Small intestine (tissue), 7 donors: Measurements from ENCODE around the gene GJE1. TPM values are rescaled to one million over a fixed set of nuclear protein-coding genes. Genes with fewer than 3 reads are reported as not detected.

Source experiments
- DNase-seq, 2 donors: peaks; one replicate each; pipeline versions ENCODE4 v3.0.0 to v3.0.0-alpha.2; 2013
- FAIRE-seq: peaks from 2 replicates; lab custom pipeline; 2012; peaks lifted over from hg19 to GRCh38; lab: Jason Lieb, UNC
- H3K27ac ChIP-seq, 3 donors: one replicate each; pipeline ENCODE4 v1.5.1; 2013; ENCODE audit warnings: low read length in 2 of 3, mild to moderate bottlenecking in 2 of 3, control low read depth in 1 of 3, inconsistent platforms in 1 of 3, low read depth in 1 of 3, moderate library complexity in 1 of 3
- H3K27me3 ChIP-seq, 3 donors: one replicate each; pipeline ENCODE4 v1.6.1; 2013; ENCODE audit warnings: low read length in 3 of 3, inconsistent platforms in 1 of 3; ENCODE audit not compliant: control insufficient read depth in 3 of 3, insufficient read depth in 3 of 3
- H3K36me3 ChIP-seq, 3 donors: one replicate each; pipeline ENCODE4 v1.6.1; 2013; ENCODE audit warnings: low read length in 3 of 3, inconsistent platforms in 1 of 3, low read depth in 1 of 3, mild to moderate bottlenecking in 1 of 3, moderate library complexity in 1 of 3; ENCODE audit not compliant: control insufficient read depth in 3 of 3, insufficient read depth in 2 of 3
- H3K4me1 ChIP-seq, 3 donors: one replicate each; pipeline ENCODE4 v1.6.1; 2013; ENCODE audit warnings: low read length in 2 of 3, inconsistent platforms in 1 of 3, low read depth in 1 of 3, mild to moderate bottlenecking in 1 of 3, moderate library complexity in 1 of 3; ENCODE audit not compliant: control insufficient read depth in 3 of 3, insufficient read depth in 2 of 3
- H3K4me3 ChIP-seq, 3 donors: one replicate each; pipeline ENCODE4 v1.5.1; 2013; ENCODE audit warnings: low read length in 3 of 3, control low read depth in 1 of 3, inconsistent platforms in 1 of 3, low read depth in 1 of 3, mild to moderate bottlenecking in 1 of 3, moderate library complexity in 1 of 3
- H3K9me3 ChIP-seq, 2 donors: one replicate each; pipeline ENCODE4 v1.6.1; 2013; ENCODE audit warnings: low read depth in 1 of 2, low read length in 1 of 2; ENCODE audit not compliant: control insufficient read depth in 2 of 2, insufficient read depth in 1 of 2
- WGBS, 3 donors: extraction: QIAGEN DNeasy Blood & Tissue Kit; methylation state at CpG; one replicate each; pipeline ENCODE4 v1.1.7; 2013; 5-methylcytosine and 5-hydroxymethylcytosine counted together
- polyA plus RNA-seq, 4 donors: library from polyadenylated mRNA; stranded (reverse) in 3 of 4; unstranded in 1 of 4; fragments of 200-250 nt in 3 of 4; fragments of 120-200 nt in 1 of 4; gene quantifications; one replicate each; pipeline versions ENCODE4 v1.2.1 to v1.2.3, GENCODE V29; 2013
- donor health status: healthy with polysubstance abuse.
- donor health status: control.
- donor health status: control.
- donor health status: Bipolar disorder and iron deficiency.
- donor health status: healthy.

The GJE1 gene
- polyA plus RNA-seq, 4 donors: not detected

DNA sequence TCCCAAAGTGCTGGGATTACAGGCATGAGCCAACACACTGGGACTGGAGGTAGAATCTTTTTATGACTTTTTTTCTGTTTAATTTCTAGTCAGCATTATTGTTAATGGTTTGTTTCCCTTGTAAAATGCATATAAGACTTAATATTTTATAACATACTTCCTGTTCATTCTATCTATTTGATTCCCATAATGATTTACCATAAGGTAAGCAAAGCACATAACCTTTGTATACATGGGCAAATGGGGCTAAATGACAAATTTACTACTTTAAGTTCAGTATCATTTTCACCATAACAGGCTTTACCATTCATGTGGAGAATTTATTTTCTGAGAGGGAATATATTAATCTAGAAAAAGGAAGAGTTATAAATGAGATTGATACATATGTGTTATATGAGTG lies 38.6 kb downstream of the GJE1 start:
- Histone ChIP-seq H3K27me3 (no peaks in the 10 kb centered on the region), H3K27ac (no peak overlapping the region), H3K36me3 (peaks cover 0 to 23% (median 14%) of the 10 kb centered on the region in 3 donors), H3K4me3 (no peak overlapping the region), H3K4me1 (no peaks in the 10 kb centered on the region), H3K9me3 (no peaks in the 10 kb centered on the region)
- peak; percentile 36 for FAIRE-seq
- DNase-seq: peak; percentile 9 to 26

DNA sequence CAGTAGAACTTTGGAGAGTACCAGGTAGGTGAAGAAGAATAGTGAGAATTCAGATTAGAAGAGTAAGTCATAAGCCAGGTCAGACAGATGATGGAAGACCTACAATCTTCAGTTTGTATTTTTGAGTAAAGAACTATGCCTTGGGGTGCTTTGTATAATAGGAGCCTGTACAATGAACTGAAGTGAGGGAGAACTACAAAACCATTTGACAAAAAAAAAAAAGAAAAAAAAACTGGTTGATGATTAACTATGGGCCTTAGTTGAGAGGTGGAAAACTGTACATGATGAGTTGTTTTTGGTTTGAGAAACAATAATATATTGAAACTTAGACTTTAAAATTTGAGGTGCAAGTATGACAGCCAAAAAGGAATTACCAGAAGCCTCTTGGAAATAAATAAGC lies 40.0 kb downstream of the GJE1 start:
- no peak for FAIRE-seq
- Histone ChIP-seq H3K4me3 (no peak overlapping the region), H3K9me3 (peaks cover 0 to 3% of the 10 kb centered on the region in 2 donors), H3K36me3 (peaks cover 0 to 18% (median 16%) of the 10 kb centered on the region in 3 donors), H3K27ac (no peak overlapping the region), H3K4me1 (no peaks in the 10 kb centered on the region), H3K27me3 (no peaks in the 10 kb centered on the region)
- DNase-seq: no peak

DNA sequence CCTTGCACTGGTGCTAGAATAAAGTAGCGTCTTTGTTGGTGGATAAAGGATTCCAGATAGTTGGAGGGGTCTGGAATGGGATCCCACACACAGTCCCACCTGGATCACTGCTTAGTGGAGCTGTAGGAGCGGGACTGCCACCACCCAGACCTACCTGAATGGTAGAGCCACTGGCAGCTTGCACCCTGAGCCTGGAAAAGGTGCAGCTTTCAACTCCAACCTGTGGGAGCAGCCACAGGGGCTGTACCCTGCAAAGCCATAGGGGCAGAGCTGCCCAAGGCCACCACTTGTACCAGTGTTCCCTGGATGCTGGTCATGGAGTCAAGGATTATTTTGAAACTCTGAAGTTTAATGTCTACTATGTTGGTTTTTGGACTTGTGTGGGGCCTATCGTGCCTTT lies 41.3 kb downstream of the GJE1 start:
- whole genome bisulfite sequencing, 3 donors: 97 to 100% (median 97%) methylated on average over 3 of the region's 3 CpGs
- H3K4me3 ChIP-seq: no peak overlapping the region
- H3K36me3 ChIP-seq: peaks cover 0 to 18% (median 13%) of the 10 kb centered on the region in 3 donors
- H3K27me3 ChIP-seq: no peaks in the 10 kb centered on the region
- H3K4me1 ChIP-seq: no peaks in the 10 kb centered on the region
- DNase-seq (no peak), FAIRE-seq (no peak)
- no peak overlapping the region for H3K27ac ChIP-seq
- peaks cover 0 to 3% of the 10 kb centered on the region in 2 donors for H3K9me3 ChIP-seq

DNA sequence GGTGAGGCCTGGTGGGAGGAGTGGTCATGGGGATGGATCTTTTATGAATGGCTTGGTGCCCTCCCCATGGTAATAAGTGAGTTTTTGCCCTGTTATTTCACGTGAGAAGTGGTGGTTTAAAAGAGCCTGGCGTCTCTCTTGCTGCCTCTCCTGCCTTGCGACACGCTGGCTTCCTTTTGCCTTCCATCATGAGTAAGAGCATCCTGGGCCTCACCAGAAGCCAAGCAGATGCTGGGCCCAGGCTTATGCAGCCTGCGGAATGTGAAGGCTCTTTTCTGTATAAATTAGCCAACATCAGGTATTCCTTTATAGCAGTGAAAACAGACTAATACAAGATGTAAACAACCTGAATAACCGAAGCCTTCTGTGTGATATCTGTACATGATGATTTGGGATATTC lies 42.0 kb downstream of the GJE1 start:
- DNase-seq (no peak), FAIRE-seq (no peak)
- Histone ChIP-seq H3K9me3 (peaks cover 0 to 3% of the 10 kb centered on the region in 2 donors), H3K4me1 (no peaks in the 10 kb centered on the region), H3K36me3 (peaks cover 0 to 18% (median 13%) of the 10 kb centered on the region in 3 donors), H3K27me3 (no peaks in the 10 kb centered on the region), H3K27ac (no peak overlapping the region), H3K4me3 (no peak overlapping the region)
- 93 to 96% (median 95%) methylated on average over 6 of the region's 6 CpGs for WGBS, 3 donors

DNA sequence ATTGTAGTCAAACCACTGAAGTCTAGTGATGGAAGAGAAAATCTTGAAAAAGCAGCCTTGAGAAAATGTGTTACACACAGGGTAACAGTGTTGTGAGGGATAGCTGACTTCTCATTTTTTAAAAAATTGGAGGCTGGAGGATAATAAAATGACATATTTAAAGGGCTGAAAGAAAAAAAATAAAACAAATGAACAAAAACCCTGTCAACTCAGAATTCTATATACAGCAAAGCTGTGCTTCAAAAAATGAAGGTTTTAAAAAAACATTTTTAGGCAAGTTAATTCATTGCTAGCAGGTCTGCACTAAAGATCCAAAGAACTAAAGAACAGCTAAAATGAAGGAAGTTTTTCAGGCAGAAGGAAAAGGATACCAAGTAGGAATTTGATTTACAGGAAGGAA lies 45.4 kb downstream of the GJE1 start:
- Histone ChIP-seq H3K36me3 (peaks cover 0 to 19% (median 9%) of the 10 kb centered on the region in 3 donors), H3K27me3 (no peaks in the 10 kb centered on the region), H3K9me3 (peaks cover 0 to 3% of the 10 kb centered on the region in 2 donors), H3K4me3 (no peak overlapping the region), H3K27ac (no peak overlapping the region), H3K4me1 (no peaks in the 10 kb centered on the region)
- DNase-seq (no peak), FAIRE-seq (no peak)

DNA sequence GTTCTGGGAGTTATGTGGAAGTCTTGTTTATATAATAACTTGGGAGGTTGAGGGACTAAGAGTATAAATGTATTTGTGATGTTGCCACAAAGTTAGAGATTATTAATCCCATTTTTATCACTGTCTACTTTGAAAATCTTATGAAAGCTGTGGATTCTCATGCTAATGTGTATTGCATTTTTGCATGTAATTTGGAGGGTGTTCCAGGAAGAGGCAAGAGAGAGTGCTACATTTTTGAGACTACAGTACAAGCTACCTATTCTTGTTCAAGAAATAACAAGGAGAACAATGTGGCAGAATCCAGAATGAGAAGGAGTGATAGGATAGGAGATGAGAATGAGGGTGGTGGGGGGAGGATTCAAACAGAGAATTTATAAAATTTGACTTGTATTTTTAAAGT lies 49.3 kb downstream of the GJE1 start:
- Histone ChIP-seq H3K9me3 (no peaks in the 10 kb centered on the region), H3K36me3 (peaks cover 0 to 5% (median 0%) of the 10 kb centered on the region in 3 donors), H3K27ac (no peak overlapping the region), H3K4me1 (no peaks in the 10 kb centered on the region), H3K4me3 (no peak overlapping the region), H3K27me3 (no peaks in the 10 kb centered on the region)
- DNase-seq (no peak), FAIRE-seq (no peak)

DNA sequence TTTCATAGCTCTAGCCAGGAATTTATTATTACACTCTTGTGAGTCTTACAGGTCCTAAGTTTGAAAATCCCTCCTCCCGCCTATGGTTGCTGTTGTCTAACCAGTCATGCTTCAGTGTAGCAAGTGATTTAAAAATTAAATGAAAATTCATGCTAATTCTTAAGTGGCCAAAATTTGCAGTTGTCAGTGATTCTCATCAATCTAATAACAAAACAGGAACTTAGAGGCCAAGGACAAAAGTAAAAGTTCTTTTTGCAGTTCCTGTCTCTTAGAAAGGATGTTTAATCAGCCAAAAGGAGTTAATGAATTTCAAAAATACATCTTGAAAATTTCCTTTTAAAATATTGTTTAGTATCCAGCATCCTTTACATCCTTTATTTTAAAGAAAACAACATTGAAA lies 50.6 kb downstream of the GJE1 start:
- H3K27me3 ChIP-seq: no peaks in the 10 kb centered on the region
- no peak overlapping the region for H3K27ac ChIP-seq
- H3K4me1 ChIP-seq: no peaks in the 10 kb centered on the region
- peaks cover 0 to 2% (median 2%) of the 10 kb centered on the region in 3 donors for H3K36me3 ChIP-seq
- 91 to 100% (median 93%) methylated on average over 1 of the region's 1 CpG for whole genome bisulfite sequencing, 3 donors
- no peaks in the 10 kb centered on the region for H3K9me3 ChIP-seq
- no peak overlapping the region for H3K4me3 ChIP-seq
- FAIRE-seq (no peak), DNase-seq (no peak)

DNA sequence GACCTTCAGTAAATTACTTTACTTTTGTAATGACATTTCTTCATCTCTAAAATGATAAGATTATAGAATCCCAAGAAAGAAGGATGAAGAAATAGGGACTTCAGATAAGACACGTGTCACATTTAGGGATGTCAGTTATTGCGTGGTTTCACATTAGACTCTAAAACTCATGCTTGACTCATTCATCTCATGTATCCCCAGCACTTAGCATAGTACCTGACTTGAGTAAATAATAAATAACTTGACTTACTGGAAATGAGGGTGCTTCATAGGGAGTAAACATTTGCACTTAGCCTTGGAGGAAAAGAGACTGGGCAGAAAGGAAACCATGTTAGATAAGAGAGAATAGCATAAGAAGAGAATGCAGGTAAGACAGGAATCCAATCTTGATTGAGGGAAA lies 51.6 kb downstream of the GJE1 start:
- Histone ChIP-seq H3K27ac (no peak overlapping the region), H3K27me3 (no peaks in the 10 kb centered on the region), H3K4me3 (no peak overlapping the region), H3K36me3 (peaks cover 0 to 3% (median 2%) of the 10 kb centered on the region in 3 donors), H3K4me1 (no peaks in the 10 kb centered on the region), H3K9me3 (no peaks in the 10 kb centered on the region)
- 93 to 95% (median 93%) methylated on average over 2 of the region's 2 CpGs for WGBS, 3 donors
- FAIRE-seq (no peak), DNase-seq (peak in 1 of 2 donors; percentile 15)
